NB4 (cell line): ENCODE measurements around the gene GARIN5A.

Experiments used
- CTCF ChIP-seq: IDR thresholded peaks from one replicate; pipeline ENCODE4 v1.5.1; 2012; ENCODE audit warnings: low read depth, low read length
- MYC ChIP-seq: IDR thresholded peaks from 2 replicates; pipeline ENCODE4 v1.6.1; 2011; ENCODE audit warnings: low read depth, low read length
- POLR2A ChIP-seq: IDR thresholded peaks from 2 replicates; pipeline ENCODE4 v1.6.1; 2011; ENCODE audit warnings: mild to moderate bottlenecking; ENCODE audit not compliant: insufficient read length; ENCODE audit errors: extremely low read depth

- no peak for TF ChIP-seq CTCF
- TF ChIP-seq POLR2A, result no peak
- no peak for TF ChIP-seq MYC
Observed at GRCh38 chr19:50467566-50467965, 9.1 kb downstream of the GARIN5A start.
